Aorta (tissue), 5 donors: ENCODE data around the gene PID1. TPM values are rescaled to one million over a fixed set of nuclear protein-coding genes. Genes with fewer than 3 reads are reported as not detected.
A peak's percentile ranks its signal among the peaks of the same experiment; 100 is the strongest.

Experiments used
- ATAC-seq: fragments of 200-7000 bp; cut with Tn5 transposase; one replicate; pipeline ENCODE4 v1.9.1; 2022; ENCODE audit warnings: moderate library complexity; ENCODE audit not compliant: low FRiP score
- DNase-seq, 2 donors: peaks; one replicate each; pipeline ENCODE4 v3.0.0-alpha.2; 2020
- H3K27ac ChIP-seq, 2 donors: one replicate each; pipeline ENCODE4 v1.5.1; 2013; ENCODE audit warnings: low read length in 2 of 2, mild to moderate bottlenecking in 2 of 2, moderate library complexity in 2 of 2, control low read depth in 1 of 2, inconsistent platforms in 1 of 2, low read depth in 1 of 2
- H3K27me3 ChIP-seq, 2 donors: one replicate each; pipeline ENCODE4 v1.6.1; 2013; ENCODE audit warnings: control low read depth in 1 of 2, low read length in 1 of 2, mild to moderate bottlenecking in 1 of 2, moderate library complexity in 1 of 2; ENCODE audit not compliant: insufficient read depth in 2 of 2, control insufficient read depth in 1 of 2
- H3K36me3 ChIP-seq, 2 donors: one replicate each; pipeline ENCODE4 v1.6.1; 2013; ENCODE audit warnings: control low read depth in 1 of 2, low read length in 1 of 2, mild to moderate bottlenecking in 1 of 2; ENCODE audit not compliant: insufficient read depth in 2 of 2, control insufficient read depth in 1 of 2
- H3K4me1 ChIP-seq, 2 donors: one replicate each; pipeline ENCODE4 v1.6.1; 2013; ENCODE audit warnings: low read length in 2 of 2, control low read depth in 1 of 2, mild to moderate bottlenecking in 1 of 2, moderate library complexity in 1 of 2; ENCODE audit not compliant: insufficient read depth in 2 of 2, control insufficient read depth in 1 of 2
- H3K4me3 ChIP-seq, 2 donors: one replicate each; pipeline ENCODE4 v1.5.1; 2013; ENCODE audit warnings: low read length in 2 of 2, control low read depth in 1 of 2, mild to moderate bottlenecking in 1 of 2
- H3K9me3 ChIP-seq: one replicate; pipeline ENCODE4 v1.6.1; 2013; ENCODE audit warnings: mild to moderate bottlenecking, low read length; ENCODE audit not compliant: control insufficient read depth
- WGBS, 2 donors: extraction: QIAGEN DNeasy Blood & Tissue Kit; methylation state at CpG; one replicate each; pipeline ENCODE4 v1.1.7; 2013; 5-methylcytosine and 5-hydroxymethylcytosine counted together
- intact Hi-C, 2 donors: fragments of 100-400 bp; cut with DNase I; formaldehyde crosslinking; loops; one replicate each; pipeline versions ENCODE4 v1.14.2 to v1.15.0; 2022
- polyA plus RNA-seq, 2 donors: library from polyadenylated mRNA; stranded (reverse); fragments of 200-250 nt; gene quantifications; one replicate each; pipeline ENCODE4 v1.2.3, GENCODE V29; 2013
- total RNA-seq, 2 donors: library from RNA; stranded (reverse); fragmentation: NEBNext Ultra II Directional; extraction: Animal tissue kit (Norgen Biotek cat#: 25700); gene quantifications; one replicate each; pipeline ENCODE4 v1.2.1, GENCODE V29; 2021
- donor health status: healthy with polysubstance abuse.
- donor health status: Bipolar disorder and iron deficiency.
- donor health status: DM: no; HTN: no; CAD: no.
- donor health status: DM: no; HTN: no; CAD: no.
- donor health status: DM: yes; HTN: yes; CAD: no.

PID1 gene
- total and polyA plus RNA-seq, 4 donors: 44.8 to 88.6 (median 66.9) TPM

GRCh38 chr2:229178117-229178516, 93.0 kb downstream of the PID1 start:
- Histone ChIP-seq H3K27me3 (no peaks in the 10 kb centered on the region), H3K4me3 (no peak overlapping the region), H3K9me3 (no peaks in the 10 kb centered on the region), H3K27ac (no peak overlapping the region), H3K36me3 (no peaks in the 10 kb centered on the region), H3K4me1 (peaks cover 5 to 6% of the 10 kb centered on the region in 2 donors)
- WGBS, 2 donors: 50 to 55% methylated on average over 3 of the region's 3 CpGs
- no peak for DNase-seq
- no peak for ATAC-seq
- intact Hi-C loops: no loop called here

- DNase-seq (no peak), ATAC-seq (no peak)
- 59 to 62% methylated on average over 3 of the region's 3 CpGs for WGBS, 2 donors
- Histone ChIP-seq H3K4me3 (no peak overlapping the region), H3K27me3 (no peaks in the 10 kb centered on the region), H3K36me3 (peaks cover 0 to 6% of the 10 kb centered on the region in 2 donors), H3K9me3 (peaks cover 1% of the 10 kb centered on the region), H3K4me1 (peaks cover 0 to 6% of the 10 kb centered on the region in 2 donors), H3K27ac (peak overlapping the region in 1 of 2 donors; percentile 76)
- intact Hi-C loops: no loop called here
These were observed 95.0 kb downstream of the PID1 start for GRCh38 chr2:229176136-229176535.

- peaks cover 1% of the 10 kb centered on the region for H3K9me3 ChIP-seq
- H3K36me3 ChIP-seq: peaks cover 0 to 6% of the 10 kb centered on the region in 2 donors
- H3K4me3 ChIP-seq: no peak overlapping the region
- WGBS, 2 donors: 96 to 100% methylated on average over 1 of the region's 1 CpG
- intact Hi-C loops: no loop called here
- no peak for ATAC-seq
- no peak for DNase-seq
- H3K4me1 ChIP-seq: peaks cover 0 to 8% of the 10 kb centered on the region in 2 donors
- no peak overlapping the region for H3K27ac ChIP-seq
- H3K27me3 ChIP-seq: no peaks in the 10 kb centered on the region
These were observed 95.6 kb downstream of the PID1 start for GRCh38 chr2:229175497-229175863.

- Histone ChIP-seq H3K27ac (peak overlapping the region in 1 of 2 donors; percentile 84), H3K4me3 (no peak overlapping the region), H3K36me3 (peaks cover 0 to 6% of the 10 kb centered on the region in 2 donors), H3K27me3 (no peaks in the 10 kb centered on the region), H3K4me1 (peaks cover 0 to 8% of the 10 kb centered on the region in 2 donors), H3K9me3 (peaks cover 1% of the 10 kb centered on the region)
- WGBS, 2 donors: 25 to 30% methylated on average over 4 of the region's 4 CpGs
- ATAC-seq: no peak
- intact Hi-C loops: no loop called here
- no peak for DNase-seq
These were observed 96.1 kb downstream of the PID1 start for GRCh38 chr2:229174794-229175496.

- no peak for ATAC-seq
These were observed 97.2 kb downstream of the PID1 start for GRCh38 chr2:229173825-229174359.

GRCh38 chr2:229170916-229171315, 100.2 kb downstream of the PID1 start:
- 34 to 40% methylated on average over 3 of the region's 3 CpGs for WGBS, 2 donors
- H3K36me3 ChIP-seq: peaks cover 0 to 6% of the 10 kb centered on the region in 2 donors
- H3K4me3 ChIP-seq: peak overlapping the region in 1 of 2 donors; percentile 69
- ATAC-seq: no peak
- intact Hi-C loops: no loop called here
- H3K9me3 ChIP-seq: peaks cover 1% of the 10 kb centered on the region
- peak overlapping the region in 1 of 2 donors; percentile 63 for H3K27ac ChIP-seq
- DNase-seq: no peak
- peaks cover 7 to 8% of the 10 kb centered on the region in 2 donors for H3K4me1 ChIP-seq
- no peaks in the 10 kb centered on the region for H3K27me3 ChIP-seq

More at GRCh38 chr2:229173825-229174359, 97.2 kb downstream of the PID1 start:
- DNase-seq: no peak
- intact Hi-C loops: no loop called here
- Histone ChIP-seq H3K9me3 (peaks cover 1% of the 10 kb centered on the region), H3K4me1 (peaks cover 5 to 8% of the 10 kb centered on the region in 2 donors), H3K27ac (peak overlapping the region in 1 of 2 donors; percentile 37), H3K36me3 (peaks cover 0 to 6% of the 10 kb centered on the region in 2 donors), H3K4me3 (no peak overlapping the region), H3K27me3 (no peaks in the 10 kb centered on the region)
- WGBS, 2 donors: 80 to 85% methylated on average over 3 of the region's 3 CpGs

- WGBS, 2 donors: 41 to 45% methylated on average over 2 of the region's 2 CpGs
- Histone ChIP-seq H3K27ac (no peak overlapping the region), H3K9me3 (peaks cover 1% of the 10 kb centered on the region), H3K4me3 (no peak overlapping the region), H3K27me3 (no peaks in the 10 kb centered on the region), H3K4me1 (peaks cover 7 to 8% of the 10 kb centered on the region in 2 donors), H3K36me3 (peaks cover 0 to 6% of the 10 kb centered on the region in 2 donors)
- ATAC-seq: no peak
- intact Hi-C loops: no loop called here
- DNase-seq: no peak
These were observed 100.9 kb downstream of the PID1 start for GRCh38 chr2:229170171-229170570.

GRCh38 chr2:229169751-229170150, 101.3 kb downstream of the PID1 start:
- Histone ChIP-seq H3K4me1 (peaks cover 5 to 8% of the 10 kb centered on the region in 2 donors), H3K36me3 (peaks cover 0 to 6% of the 10 kb centered on the region in 2 donors), H3K4me3 (no peak overlapping the region), H3K27ac (peak overlapping the region in 1 of 2 donors; percentile 67), H3K9me3 (peaks cover 1% of the 10 kb centered on the region), H3K27me3 (no peaks in the 10 kb centered on the region)
- ATAC-seq: no peak
- intact Hi-C loops: no loop called here
- no peak for DNase-seq
- 15 to 19% methylated on average over 6 of the region's 6 CpGs for WGBS, 2 donors
